Mesenchymal stem cell (in vitro differentiated cells and primary cell): ENCODE measurements around the gene GABRD.

ENCODE experiments used
- DNase-seq: peaks from one replicate; pipeline ENCODE4 v3.0.0-alpha.2; 2013
- H2AFZ ChIP-seq: one replicate; pipeline ENCODE4 v1.6.1; 2013; ENCODE audit warnings: low read depth, mild to moderate bottlenecking, control low read depth, inconsistent platforms, low read length, moderate library complexity
- H2AK5ac ChIP-seq: 2 replicates; pipeline ENCODE4 v1.6.1; 2013; ENCODE audit warnings: low read length, moderate library complexity, mild to moderate bottlenecking, inconsistent platforms; ENCODE audit not compliant: severe bottlenecking
- H2BK120ac ChIP-seq: one replicate; pipeline ENCODE4 v1.6.1; 2013; ENCODE audit warnings: low read depth, mild to moderate bottlenecking, inconsistent platforms, low read length, moderate library complexity
- H2BK12ac ChIP-seq, 2 experiments: one replicate each; pipeline ENCODE4 v1.6.1; 2013; ENCODE audit warnings: inconsistent platforms in 2 of 2, low read length in 2 of 2, mild to moderate bottlenecking in 2 of 2, moderate library complexity in 2 of 2, control low read depth in 1 of 2
- H2BK15ac ChIP-seq: one replicate; pipeline ENCODE4 v1.6.1; 2013; ENCODE audit warnings: mild to moderate bottlenecking, low read depth, inconsistent platforms; ENCODE audit not compliant: poor library complexity, severe bottlenecking
- H2BK5ac ChIP-seq: 2 replicates; pipeline ENCODE4 v1.6.1; 2013; ENCODE audit warnings: low read depth, mild to moderate bottlenecking, low read length, control low read depth, inconsistent platforms; ENCODE audit not compliant: poor library complexity, severe bottlenecking
- H3K14ac ChIP-seq, 2 experiments: one replicate each; pipeline ENCODE4 v1.6.1; 2013; ENCODE audit warnings: inconsistent platforms in 2 of 2, low read length in 2 of 2, control low read depth in 1 of 2, mild to moderate bottlenecking in 1 of 2, moderate library complexity in 1 of 2
- H3K18ac ChIP-seq, 2 experiments: one replicate each; pipeline ENCODE4 v1.6.1; 2013; ENCODE audit warnings: inconsistent platforms in 2 of 2, low read length in 2 of 2, control low read depth in 1 of 2, low read depth in 1 of 2, mild to moderate bottlenecking in 1 of 2
- H3K23ac ChIP-seq, 2 experiments: one replicate each; pipeline ENCODE4 v1.6.1; 2013; ENCODE audit warnings: inconsistent platforms in 2 of 2, low read length in 2 of 2, mild to moderate bottlenecking in 2 of 2, moderate library complexity in 2 of 2, control low read depth in 1 of 2
- H3K27ac ChIP-seq: 2 replicates; pipeline ENCODE4 v1.5.1; 2013; ENCODE audit warnings: mild to moderate bottlenecking, moderate library complexity, low read length, control low read depth, inconsistent platforms; ENCODE audit not compliant: poor library complexity, severe bottlenecking
- H3K27me3 ChIP-seq, 2 experiments: 2 replicates each; pipeline versions ENCODE4 v1.6.1 to v1.7.0; 2013; ENCODE audit warnings: low read length in 2 of 2, mild to moderate bottlenecking in 2 of 2, moderate library complexity in 2 of 2, control low read depth in 1 of 2, inconsistent platforms in 1 of 2; ENCODE audit not compliant: control insufficient read depth in 1 of 2, insufficient read depth in 1 of 2
- H3K36me3 ChIP-seq, 2 experiments: 2 replicates each; pipeline versions ENCODE4 v1.6.1 to v1.7.0; 2013; ENCODE audit warnings: low read length in 2 of 2, control low read depth in 1 of 2, inconsistent platforms in 1 of 2, low read depth in 1 of 2, mild to moderate bottlenecking in 1 of 2; ENCODE audit not compliant: insufficient read depth in 2 of 2, control insufficient read depth in 1 of 2
- H3K4ac ChIP-seq, 2 experiments: one replicate each; pipeline ENCODE4 v1.6.1; 2013; ENCODE audit warnings: inconsistent platforms in 2 of 2, low read length in 2 of 2, mild to moderate bottlenecking in 2 of 2, moderate library complexity in 2 of 2, control low read depth in 1 of 2, low read depth in 1 of 2
- H3K4me1 ChIP-seq: 2 replicates; pipeline ENCODE4 v1.6.1; 2013; ENCODE audit warnings: low read depth, low read length, control low read depth; ENCODE audit not compliant: control insufficient read depth, insufficient read depth
- H3K4me2 ChIP-seq: 2 replicates; pipeline ENCODE4 v1.6.1; 2013; ENCODE audit warnings: low read length, mild to moderate bottlenecking, inconsistent platforms; ENCODE audit not compliant: poor library complexity, severe bottlenecking
- H3K4me3 ChIP-seq, 2 experiments: 2 replicates each; pipeline versions ENCODE4 v1.5.1 to v1.7.0; 2013; ENCODE audit warnings: low read length in 2 of 2, mild to moderate bottlenecking in 2 of 2, control low read depth in 1 of 2, low read depth in 1 of 2; ENCODE audit not compliant: insufficient read depth in 1 of 2
- H3K79me1 ChIP-seq: replicated peaks from 2 replicates; pipeline ENCODE4 v1.6.1; 2013; ENCODE audit warnings: mild to moderate bottlenecking, control low read depth, low read length, inconsistent platforms; ENCODE audit not compliant: poor library complexity, severe bottlenecking
- H3K9ac ChIP-seq: 2 replicates; pipeline ENCODE4 v1.7.0; 2013; ENCODE audit warnings: mild to moderate bottlenecking, low read length, moderate library complexity
- H3K9me3 ChIP-seq: 2 replicates; pipeline ENCODE4 v1.7.0; 2013; ENCODE audit warnings: mild to moderate bottlenecking, low read length; ENCODE audit not compliant: control insufficient read depth
- H4K8ac ChIP-seq: one replicate; pipeline ENCODE4 v1.6.1; 2013; ENCODE audit warnings: inconsistent platforms, mild to moderate bottlenecking, low read length, moderate library complexity
- H4K91ac ChIP-seq: one replicate; pipeline ENCODE4 v1.6.1; 2013; ENCODE audit warnings: mild to moderate bottlenecking, low read length, inconsistent platforms
- WGBS: methylation state at CpG from one replicate; pipeline ENCODE4 v1.1.7; 2013; ENCODE audit warnings: mixed read lengths; 5-methylcytosine and 5-hydroxymethylcytosine counted together

Gene GABRD

DNA sequence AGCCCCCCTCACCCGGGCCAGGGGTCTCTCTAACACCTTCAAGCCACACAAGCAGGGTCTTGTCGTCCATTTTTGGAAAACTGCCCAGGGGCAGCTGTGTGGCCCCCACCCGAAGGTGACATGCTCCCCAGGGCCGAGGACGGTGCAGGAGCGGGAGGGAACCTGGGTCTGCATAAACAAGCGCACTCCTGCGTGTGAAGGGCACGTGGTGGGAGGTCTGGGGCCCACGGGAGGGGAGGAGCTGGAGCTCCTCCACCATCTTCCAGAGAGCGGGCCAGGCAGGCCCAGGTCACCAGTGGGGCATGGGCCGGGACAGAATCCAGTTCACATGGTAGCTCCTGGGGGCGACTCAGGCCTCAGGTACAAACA lies 32.0 kb upstream of the GABRD start:
- Histone ChIP-seq H3K27ac (no peak overlapping the region), H3K9me3 (no peaks in the 10 kb centered on the region), H3K4ac (no peak overlapping the region), H2BK15ac (no peak overlapping the region), H2BK5ac (no peak overlapping the region), H2AFZ (no peak overlapping the region), H3K27me3 (peaks cover 3 to 17% of the 10 kb centered on the region in 2 experiments), H3K9ac (no peak overlapping the region), H2BK12ac (no peak overlapping the region), H4K8ac (no peak overlapping the region), H3K14ac (no peak overlapping the region), H2AK5ac (no peak overlapping the region), H2BK120ac (no peak overlapping the region), H3K79me1 (no peaks in the 10 kb centered on the region), H3K4me3 (no peak overlapping the region), H4K91ac (no peak overlapping the region), H3K36me3 (no peaks in the 10 kb centered on the region), H3K4me1 (no peaks in the 10 kb centered on the region), H3K23ac (no peak overlapping the region), H3K18ac (no peak overlapping the region), H3K4me2 (no peak overlapping the region)
- 79% methylated on average over 13 of the region's 13 CpGs for WGBS
- no peak for DNase-seq

DNA sequence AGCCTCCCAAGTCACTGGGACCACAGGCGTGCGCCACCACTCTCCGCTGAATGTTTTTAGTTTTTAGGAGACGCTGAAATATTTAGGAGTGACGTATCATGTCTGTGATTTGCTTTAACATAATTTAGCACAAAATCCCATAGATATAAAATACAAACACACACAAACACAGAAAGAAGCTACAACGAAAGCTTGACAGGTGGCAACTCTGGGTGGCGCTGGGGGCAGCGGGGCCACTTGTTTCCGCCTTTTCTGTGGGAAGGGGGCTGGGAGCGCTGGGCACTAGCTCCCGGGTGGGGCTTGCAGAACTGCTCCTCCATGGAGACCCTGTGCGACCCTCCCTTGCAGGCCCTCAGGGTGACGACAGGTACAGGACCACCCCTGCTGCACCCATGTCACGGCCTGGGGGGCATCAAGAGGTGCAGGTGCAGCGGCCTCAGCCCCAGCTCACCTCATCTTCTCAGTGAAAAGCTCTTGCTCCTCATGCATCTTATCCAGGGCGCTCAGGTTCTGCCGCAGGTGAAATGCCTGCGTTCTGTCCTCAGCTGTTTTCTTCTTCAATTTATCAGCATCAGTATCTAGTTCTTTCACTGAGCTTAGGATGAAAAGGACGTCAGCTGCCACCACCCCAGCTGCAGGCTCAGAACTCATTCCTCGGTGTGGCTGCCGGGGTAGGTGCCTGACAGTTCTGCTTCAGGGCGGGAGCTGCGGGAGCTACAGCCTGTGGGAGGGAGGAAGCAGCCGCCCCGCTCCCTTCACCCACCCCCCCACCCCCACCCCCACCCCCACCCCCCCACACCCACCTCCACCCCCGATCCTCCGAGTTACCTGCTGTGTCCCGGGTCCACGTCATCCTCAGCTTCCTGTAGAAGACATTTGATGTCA lies 30.8 kb upstream of the GABRD start:
- Histone ChIP-seq H3K4me3 (no peak overlapping the region), H2AK5ac (no peak overlapping the region), H4K8ac (no peak overlapping the region), H3K18ac (no peak overlapping the region), H3K79me1 (no peaks in the 10 kb centered on the region), H3K9ac (no peak overlapping the region), H3K4me1 (no peaks in the 10 kb centered on the region), H4K91ac (no peak overlapping the region), H3K4ac (no peak overlapping the region), H3K4me2 (no peak overlapping the region), H2BK5ac (no peak overlapping the region), H2BK12ac (no peak overlapping the region), H3K23ac (no peak overlapping the region), H3K14ac (no peak overlapping the region), H2AFZ (no peak overlapping the region), H3K27me3 (peaks cover 3 to 19% of the 10 kb centered on the region in 2 experiments), H2BK15ac (no peak overlapping the region), H3K27ac (no peak overlapping the region), H3K36me3 (no peaks in the 10 kb centered on the region), H2BK120ac (no peak overlapping the region), H3K9me3 (no peaks in the 10 kb centered on the region)
- DNase-seq, result no peak
- WGBS, result 88% methylated on average over 15 of the region's 29 CpGs

GRCh38 chr1:1989102-1989542 lies 30.0 kb upstream of the GABRD start:
- Histone ChIP-seq H3K27me3 (peaks cover 3 to 20% of the 10 kb centered on the region in 2 experiments), H2BK15ac (no peak overlapping the region), H3K4me2 (no peak overlapping the region), H3K9ac (no peak overlapping the region), H4K8ac (no peak overlapping the region), H3K4me1 (no peaks in the 10 kb centered on the region), H3K27ac (no peak overlapping the region), H3K14ac (no peak overlapping the region), H3K23ac (no peak overlapping the region), H3K18ac (no peak overlapping the region), H3K9me3 (no peaks in the 10 kb centered on the region), H3K4me3 (no peak overlapping the region), H2BK5ac (no peak overlapping the region), H3K36me3 (no peaks in the 10 kb centered on the region), H2AK5ac (no peak overlapping the region), H2BK120ac (no peak overlapping the region), H2BK12ac (no peak overlapping the region), H4K91ac (no peak overlapping the region), H3K79me1 (no peaks in the 10 kb centered on the region), H3K4ac (no peak overlapping the region), H2AFZ (no peak overlapping the region)
- WGBS, result 86% methylated on average over 22 of the region's 22 CpGs
- no peak for DNase-seq

- no peak overlapping the region for H3K14ac ChIP-seq
- no peak overlapping the region for H2AK5ac ChIP-seq
- no peak overlapping the region for H3K4me2 ChIP-seq
- H4K91ac ChIP-seq, result no peak overlapping the region
- H3K18ac ChIP-seq, result no peak overlapping the region
- no peak overlapping the region for H2BK120ac ChIP-seq
- 73% methylated on average over 6 of the region's 9 CpGs for WGBS
- H3K9ac ChIP-seq, result peak overlapping the region; percentile 43
- no peak overlapping the region for H3K27ac ChIP-seq
- H2BK15ac ChIP-seq, result no peak overlapping the region
- H3K79me1 ChIP-seq, result no peaks in the 10 kb centered on the region
- no peak overlapping the region for H3K23ac ChIP-seq
- H2AFZ ChIP-seq, result no peak overlapping the region
- no peaks in the 10 kb centered on the region for H3K9me3 ChIP-seq
- peaks cover 8 to 27% of the 10 kb centered on the region in 2 experiments for H3K27me3 ChIP-seq
- H2BK12ac ChIP-seq, result no peak overlapping the region
- no peak overlapping the region for H4K8ac ChIP-seq
- no peak overlapping the region for H2BK5ac ChIP-seq
- no peak overlapping the region for H3K4ac ChIP-seq
- H3K4me1 ChIP-seq, result no peaks in the 10 kb centered on the region
- H3K36me3 ChIP-seq, result no peaks in the 10 kb centered on the region
- no peak overlapping the region for H3K4me3 ChIP-seq
- DNase-seq, result no peak
Measured at GRCh38 chr1:1989789-1990188, 29.4 kb upstream of the GABRD start.
